Stimulated activated CD4-positive, alpha-beta T cell treated with anti-CD3 and anti-CD28 coated beads, Interleukin-1b, Interleukin-23, amount 100 ng/mL, for 48 hours (primary cell): ENCODE results near the gene FNTB.
"Not testable (repeated sequence)": the region's sequence is repeated elsewhere in the genome, so short reads cannot be mapped to it uniquely, and the experiment has no call there.

ENCODE experiments used
- DNase-seq: peaks from one replicate; pipeline ENCODE4 v3.0.0-alpha.2; 2020

FNTB gene

GRCh38 chr14:65019944-65020566 is 33.4 kb downstream of the FNTB start:
- no peak for DNase-seq

- DNase-seq, result no peak
Measured at GRCh38 chr14:65024957-65025356, 38.3 kb downstream of the FNTB start.

GRCh38 chr14:65025818-65026217 is 39.1 kb downstream of the FNTB start:
- DNase-seq, result no peak

GRCh38 chr14:65026526-65026925 is 39.8 kb downstream of the FNTB start:
- no peak for DNase-seq

- DNase-seq, result no peak
Measured at GRCh38 chr14:65027127-65027799, 40.6 kb downstream of the FNTB start.

GRCh38 chr14:65028937-65029336 is 42.2 kb downstream of the FNTB start:
- DNase-seq, result no peak

GRCh38 chr14:65031321-65031720 is 44.6 kb downstream of the FNTB start:
- DNase-seq, result not testable (repeated sequence)

GRCh38 chr14:65032319-65032718 is 45.6 kb downstream of the FNTB start:
- no peak for DNase-seq

GRCh38 chr14:65033181-65033580 is 46.5 kb downstream of the FNTB start:
- no peak for DNase-seq

GRCh38 chr14:65034021-65034420 is 47.3 kb downstream of the FNTB start:
- no peak for DNase-seq

GRCh38 chr14:65035049-65035448 is 48.4 kb downstream of the FNTB start:
- DNase-seq, result no peak

GRCh38 chr14:65038966-65039365 is 52.3 kb downstream of the FNTB start:
- DNase-seq, result no peak

GRCh38 chr14:65040666-65041433 is 54.2 kb downstream of the FNTB start:
- no peak for DNase-seq

GRCh38 chr14:65041434-65041915 is 54.8 kb downstream of the FNTB start:
- DNase-seq, result no peak

- no peak for DNase-seq
Measured at GRCh38 chr14:65042296-65042695, 55.6 kb downstream of the FNTB start.

GRCh38 chr14:65042731-65043372 is 56.2 kb downstream of the FNTB start:
- no peak for DNase-seq

GRCh38 chr14:65043893-65044595 is 57.3 kb downstream of the FNTB start:
- DNase-seq, result no peak

GRCh38 chr14:65044596-65044959 is 57.9 kb downstream of the FNTB start:
- no peak for DNase-seq

GRCh38 chr14:65045006-65045405 is 58.3 kb downstream of the FNTB start:
- DNase-seq, result no peak

- DNase-seq, result no peak
Measured at GRCh38 chr14:65045709-65046108, 59.0 kb downstream of the FNTB start.

- DNase-seq, result no peak
Measured at GRCh38 chr14:65052832-65053231, 66.1 kb downstream of the FNTB start.

- DNase-seq, result no peak
Measured at GRCh38 chr14:65053466-65053865, 66.8 kb downstream of the FNTB start.
